ENCODE data around the gene ZNF292. TPM values are rescaled to one million over a fixed set of nuclear protein-coding genes. Genes with fewer than 3 reads are reported as not detected.

Gene ZNF292
- total and polyA plus RNA-seq, 2 donors (not counting 1 experiment from before 2014, with no cell fraction given): 10.1 to 84.1 TPM

GRCh38 chr6:87241304-87241703 lies 85.9 kb downstream of the ZNF292 start:
- Histone ChIP-seq H3K27ac (ENCODE audit: low read length in 2 of 2) (no peak overlapping the region), H2AFZ (ENCODE audit: insufficient read depth, low read depth, low read length, poor library complexity, severe bottlenecking) (no peak overlapping the region), H3K4me2 (replicated peaks; ENCODE audit: low read depth, low read length, poor library complexity, severe bottlenecking) (no peak overlapping the region), H3K4me3 (ENCODE audit: control extremely low read depth in 1 of 5, extremely low read depth in 1 of 5, insufficient read depth in 1 of 5, low read depth in 2 of 5, low read length in 4 of 5) (no peak overlapping the region), H3K36me3 (replicated peaks in 1 of 2; ENCODE audit: control extremely low read depth in 1 of 2, control insufficient read depth in 1 of 2, extremely low read depth in 1 of 2, insufficient read depth in 2 of 2, low read length in 1 of 2) (peaks cover 8 to 25% of the 10 kb centered on the region in 2 experiments), H3K79me2 (ENCODE audit: control insufficient read depth, insufficient read depth, low read length) (peaks cover 3% of the 10 kb centered on the region), H3K9me3 (ENCODE audit: control extremely low read depth in 1 of 3, control insufficient read depth in 2 of 3, insufficient read depth in 1 of 3, low read length in 2 of 3) (peaks cover 0 to 15% (median 2%) of the 10 kb centered on the region in 3 donors), H4K20me1 (ENCODE audit: control insufficient read depth, insufficient read depth, low read length, poor library complexity, severe bottlenecking) (no peaks in the 10 kb centered on the region), H3K4me1 (ENCODE audit: control insufficient read depth in 2 of 2, insufficient read depth in 2 of 2, low read length in 2 of 2) (no peaks in the 10 kb centered on the region), H3K9ac (ENCODE audit: low read length) (no peak overlapping the region), H3K27me3 (replicated peaks in 1 of 4; ENCODE audit: control extremely low read depth in 1 of 4, control insufficient read depth in 3 of 4, insufficient read depth in 4 of 4, low read length in 3 of 4) (no peaks in the 10 kb centered on the region)
- 100% methylated on average over 2 of the region's 5 CpGs for WGBS (ENCODE audit: insufficient coverage)
- no peak for ATAC-seq (ENCODE audit: low read depth)
- no peak overlapping the region for H3K27ac Mint-ChIP-seq
- DNase-seq: no peak
- CTCF ChIA-PET: interaction anchor here (0.7 kb wide), 1 partner anchor 111 kb away, joined by 3 read pairs; no protein-coding TSS in a partner anchor
- no peaks in the 10 kb centered on the region for H3K9me3 Mint-ChIP-seq (ENCODE audit: insufficient read depth)
- H3K4me3 Mint-ChIP-seq: no peak overlapping the region
- TF ChIP-seq EZH2 (IDR thresholded peaks at IDR 0.05; ENCODE audit: borderline replicate concordance, insufficient read depth, low read depth, low read length, poor library complexity, severe bottlenecking): no peak
- no peak for TF ChIP-seq CTCF (IDR thresholded peaks at IDR 0.05)
- intact Hi-C loops (cut with micrococcal nuclease): no loop called here
- POLR2A ChIA-PET: no interaction called here
- no peaks in the 10 kb centered on the region for H3K4me1 Mint-ChIP-seq
- H3K27me3 Mint-ChIP-seq: no peaks in the 10 kb centered on the region

GRCh38 chr6:87242311-87242710 lies 86.9 kb downstream of the ZNF292 start:
- Mint-ChIP-seq H3K4me3 (no peak overlapping the region), H3K9me3 (ENCODE audit: insufficient read depth) (no peaks in the 10 kb centered on the region), H3K4me1 (no peaks in the 10 kb centered on the region), H3K27me3 (no peaks in the 10 kb centered on the region), H3K27ac (no peak overlapping the region)
- TF ChIP-seq EZH2 (IDR thresholded peaks at IDR 0.05; ENCODE audit: borderline replicate concordance, insufficient read depth, low read depth, low read length, poor library complexity, severe bottlenecking): no peak
- no peak for TF ChIP-seq CTCF (IDR thresholded peaks at IDR 0.05)
- ATAC-seq (ENCODE audit: low read depth) (no peak), DNase-seq (no peak)
- no peaks in the 10 kb centered on the region for H3K4me1 ChIP-seq (ENCODE audit: control insufficient read depth in 2 of 2, insufficient read depth in 2 of 2, low read length in 2 of 2)
- H3K36me3 ChIP-seq (replicated peaks in 1 of 2; ENCODE audit: control extremely low read depth in 1 of 2, control insufficient read depth in 1 of 2, extremely low read depth in 1 of 2, insufficient read depth in 2 of 2, low read length in 1 of 2): peaks cover 6 to 34% of the 10 kb centered on the region in 2 experiments
- H3K9ac ChIP-seq (ENCODE audit: low read length): no peak overlapping the region
- H3K27me3 ChIP-seq (replicated peaks in 1 of 4; ENCODE audit: control extremely low read depth in 1 of 4, control insufficient read depth in 3 of 4, insufficient read depth in 4 of 4, low read length in 3 of 4): no peaks in the 10 kb centered on the region
- no peak overlapping the region for H3K4me2 ChIP-seq (replicated peaks; ENCODE audit: low read depth, low read length, poor library complexity, severe bottlenecking)
- no peak overlapping the region for H3K27ac ChIP-seq (ENCODE audit: low read length in 2 of 2)
- POLR2A ChIA-PET: no interaction called here
- peaks cover under 1% of the 10 kb centered on the region for H3K79me2 ChIP-seq (ENCODE audit: control insufficient read depth, insufficient read depth, low read length)
- no peaks in the 10 kb centered on the region for H4K20me1 ChIP-seq (ENCODE audit: control insufficient read depth, insufficient read depth, low read length, poor library complexity, severe bottlenecking)
- peaks cover 0 to 12% (median 0%) of the 10 kb centered on the region in 3 donors for H3K9me3 ChIP-seq (ENCODE audit: control extremely low read depth in 1 of 3, control insufficient read depth in 2 of 3, insufficient read depth in 1 of 3, low read length in 2 of 3)
- H2AFZ ChIP-seq (ENCODE audit: insufficient read depth, low read depth, low read length, poor library complexity, severe bottlenecking): no peak overlapping the region
- no peak overlapping the region for H3K4me3 ChIP-seq (ENCODE audit: control extremely low read depth in 1 of 5, extremely low read depth in 1 of 5, insufficient read depth in 1 of 5, low read depth in 2 of 5, low read length in 4 of 5)
- CTCF ChIA-PET: interaction anchor here (0.6 kb wide), 1 partner anchor 177 kb away, joined by 5 read pairs; no protein-coding TSS in a partner anchor
- WGBS (ENCODE audit: insufficient coverage): no CpG with 5 or more reads among the region's 4 CpGs
- intact Hi-C loops (cut with micrococcal nuclease): no loop called here

Data from B cell (primary cell).